IMR-90 (cell line): ENCODE results near the gene HS6ST3. TPM values are rescaled to one million over a fixed set of nuclear protein-coding genes. Genes with fewer than 3 reads are reported as not detected.
"Not testable (repeated sequence)": the region's sequence is repeated elsewhere in the genome, so short reads cannot be mapped to it uniquely, and the experiment has no call there.

Source experiments
- ATAC-seq: fragments of 200-7000 bp; cut with Tn5 transposase; 2 replicates; pipeline ENCODE4 v1.9.1; 2020; ENCODE audit warnings: low read depth, mild to moderate bottlenecking, moderate library complexity
- BruUV-seq: library from RNA; stranded (reverse); fragments of 400-500 nt; replicated peaks from 2 replicates; lab custom pipeline; 2021; lab: Mats Ljungman, UMichigan
- CTCF ChIA-PET: fragments of 300-600 bp; formaldehyde crosslinking; extraction: SDS; loops from one replicate; lab custom pipeline; 2021; ENCODE audit warnings: antibody characterized with exemption; lab: Yijun Ruan, JAX
- POLR2A ChIA-PET: fragments of 300-600 bp; sonication (Branson Sonifier 250); formaldehyde crosslinking; loops from one replicate; lab custom pipeline; 2022; ENCODE audit warnings: antibody characterized with exemption; ENCODE audit not compliant: unreplicated experiment; lab: Charles Lee
- DNase-seq: peaks from one replicate; pipeline ENCODE4 v3.0.0; 2013
- H2AFZ ChIP-seq: replicated peaks from 2 replicates; pipeline ENCODE3; 2013; ENCODE audit warnings: low read length, mild to moderate bottlenecking; ENCODE audit not compliant: poor library complexity
- H2AK5ac ChIP-seq: 2 replicates; pipeline ENCODE4 v1.6.1; 2013; ENCODE audit warnings: low read depth, low read length, inconsistent platforms
- H2AK9ac ChIP-seq: replicated peaks from 2 replicates; pipeline ENCODE3; 2013; ENCODE audit warnings: mild to moderate bottlenecking, low read depth, low read length, moderate library complexity; ENCODE audit not compliant: poor library complexity
- H2BK120ac ChIP-seq: 2 replicates; pipeline ENCODE4 v1.6.1; 2013; ENCODE audit warnings: low read depth, low read length, inconsistent platforms
- H2BK15ac ChIP-seq: 3 replicates; pipeline ENCODE4 v1.6.1; 2013; ENCODE audit warnings: low read depth, low read length, inconsistent platforms
- H2BK20ac ChIP-seq: 2 replicates; pipeline ENCODE4 v1.6.1; 2013; ENCODE audit warnings: low read depth, mild to moderate bottlenecking, inconsistent platforms, low read length, moderate library complexity
- H2BK5ac ChIP-seq: 2 replicates; pipeline ENCODE4 v1.6.1; 2013; ENCODE audit warnings: mild to moderate bottlenecking, low read depth, low read length, inconsistent platforms; ENCODE audit not compliant: poor library complexity, severe bottlenecking
- H3K14ac ChIP-seq: replicated peaks from 2 replicates; pipeline ENCODE4 v1.6.1; 2013; ENCODE audit warnings: low read depth, low read length, inconsistent platforms
- H3K18ac ChIP-seq: 2 replicates; pipeline ENCODE4 v1.6.1; 2013; ENCODE audit warnings: low read depth, low read length, control low read depth
- H3K23ac ChIP-seq: 2 replicates; pipeline ENCODE4 v1.6.1; 2013; ENCODE audit warnings: low read depth, low read length, inconsistent platforms
- H3K27ac ChIP-seq: 2 replicates; pipeline ENCODE4 v1.5.1; 2013; ENCODE audit warnings: mild to moderate bottlenecking, control low read depth, low read length; ENCODE audit not compliant: insufficient read depth
- H3K27me3 ChIP-seq: 2 replicates; pipeline ENCODE4 v1.6.1; 2013; ENCODE audit warnings: low read length; ENCODE audit not compliant: control insufficient read depth, insufficient read depth
- H3K36me3 ChIP-seq: 2 replicates; pipeline ENCODE4 v1.6.1; 2013; ENCODE audit warnings: low read length, mixed read lengths; ENCODE audit not compliant: control insufficient read depth, insufficient read depth
- H3K4ac ChIP-seq: 2 replicates; pipeline ENCODE4 v1.6.1; 2013; ENCODE audit warnings: low read depth, low read length, inconsistent platforms
- H3K4me1 ChIP-seq: 2 replicates; pipeline ENCODE4 v1.6.1; 2013; ENCODE audit warnings: low read length, mixed read lengths; ENCODE audit not compliant: control insufficient read depth, insufficient read depth
- H3K4me2 ChIP-seq: 2 replicates; pipeline ENCODE4 v1.6.1; 2013; ENCODE audit warnings: low read depth, mild to moderate bottlenecking, control low read depth, low read length, moderate library complexity
- H3K4me3 ChIP-seq: 2 replicates; pipeline ENCODE4 v1.5.1; 2013; ENCODE audit warnings: low read depth, mild to moderate bottlenecking, control low read depth, low read length, moderate library complexity; ENCODE audit not compliant: insufficient read depth
- H3K56ac ChIP-seq: 2 replicates; pipeline ENCODE4 v1.6.1; 2013; ENCODE audit warnings: low read length, inconsistent platforms; ENCODE audit not compliant: insufficient read depth; ENCODE audit errors: extremely low read depth
- H3K79me1 ChIP-seq, 2 experiments: 2 replicates each; pipeline ENCODE4 v1.6.1; 2013; ENCODE audit warnings: low read length in 2 of 2, inconsistent platforms in 1 of 2, low read depth in 1 of 2
- H3K9ac ChIP-seq: 2 replicates; pipeline ENCODE4 v1.6.1; 2013; ENCODE audit warnings: low read depth, low read length, control low read depth
- H3K9me1 ChIP-seq: 2 replicates; pipeline ENCODE4 v1.6.1; 2013; ENCODE audit warnings: low read length, inconsistent platforms; ENCODE audit not compliant: insufficient read depth
- H3K9me3 ChIP-seq: 2 replicates; pipeline ENCODE4 v1.6.1; 2013; ENCODE audit warnings: low read length; ENCODE audit not compliant: control insufficient read depth, insufficient read depth
- H4K20me1 ChIP-seq: 2 replicates; pipeline ENCODE4 v1.6.1; 2013; ENCODE audit warnings: low read length, inconsistent platforms; ENCODE audit not compliant: insufficient read depth
- H4K5ac ChIP-seq: 2 replicates; pipeline ENCODE4 v1.6.1; 2013; ENCODE audit warnings: mild to moderate bottlenecking, low read depth, low read length, control low read depth
- H4K8ac ChIP-seq, 2 experiments: 2 replicates each; pipeline ENCODE4 v1.6.1; 2013; ENCODE audit warnings: low read depth in 2 of 2, low read length in 2 of 2, control low read depth in 1 of 2, inconsistent platforms in 1 of 2
- H4K91ac ChIP-seq: 2 replicates; pipeline ENCODE4 v1.6.1; 2013; ENCODE audit warnings: low read depth, low read length, inconsistent platforms; ENCODE audit not compliant: insufficient read depth
- WGBS, 2 experiments: methylation state at CpG; one replicate each; pipeline versions ENCODE4 v1.1.5 to v1.1.7; 2013; ENCODE audit warnings: missing lambda C conversion rate in 2 of 2; ENCODE audit not compliant: insufficient read length in 1 of 2; ENCODE audit errors: extremely low coverage in 2 of 2; 5-methylcytosine and 5-hydroxymethylcytosine counted together
- dilution Hi-C: fragments of 300-500 bp; cut with HindIII; formaldehyde crosslinking; loops from one replicate; pipeline ENCODE4 v1.14.3; 2018; ENCODE audit warnings: low sequenced_read_pairs; ENCODE audit not compliant: unreplicated experiment
- in situ Hi-C: fragments of 300-500 bp; cut with MboI; formaldehyde crosslinking; loops from 3 replicates; pipeline ENCODE4 v1.14.3; 2019; ENCODE audit warnings: low sequenced_read_pairs, inconsistent platforms, mixed read lengths
- intact Hi-C: fragments of 100-400 bp; cut with micrococcal nuclease; formaldehyde crosslinking; loops from 2 replicates; pipeline ENCODE4 v1.10.0; 2022
- polyA plus RNA-seq, 3 experiments: library from polyadenylated mRNA; depleted of rRNA; stranded (reverse); fragments of >200 nt; gene quantifications; 2 replicates each; pipeline ENCODE4 v1.2.3, GENCODE V29; 2012; ENCODE audit warnings: low replicate concordance in 1 of 3
- total RNA-seq: library from RNA; depleted of rRNA; stranded (reverse); fragments of >200 nt; gene quantifications from 2 replicates; pipeline ENCODE4 v1.2.3, GENCODE V29; 2012

Gene HS6ST3
- total and polyA plus RNA-seq, 2 of the 4 experiments (the other 2 are of a cell fraction), result not detected

DNA sequence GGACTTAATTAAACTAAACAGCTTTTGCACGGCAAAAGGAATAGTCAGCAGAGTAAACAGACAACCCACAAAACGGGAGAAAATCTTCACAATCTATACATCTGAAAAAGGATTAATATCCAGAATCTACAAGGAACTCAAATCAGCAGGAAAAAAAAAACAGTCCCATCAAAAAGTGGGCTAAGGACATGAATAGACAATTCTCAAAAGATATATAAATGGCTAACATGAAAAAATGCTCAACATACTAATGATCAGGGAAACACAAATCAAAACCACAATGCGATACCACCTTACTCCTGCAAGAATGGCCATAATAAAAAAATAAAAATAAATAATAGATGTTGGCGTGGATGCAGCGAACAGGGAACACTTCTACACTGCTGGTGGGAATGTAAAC lies 38.4 kb upstream of the HS6ST3 start:
- CTCF ChIA-PET, in situ Hi-C loops, H3K27me3 ChIP-seq, H4K5ac ChIP-seq, H3K23ac ChIP-seq, H2AK9ac ChIP-seq, H3K14ac ChIP-seq, H3K27ac ChIP-seq, H4K8ac ChIP-seq, H2AFZ ChIP-seq, H3K4ac ChIP-seq, H3K9me1 ChIP-seq, H3K4me2 ChIP-seq, H2BK5ac ChIP-seq, H3K9me3 ChIP-seq, BruUV-seq, H2AK5ac ChIP-seq, H3K9ac ChIP-seq, H2BK120ac ChIP-seq, H2BK20ac ChIP-seq, H3K4me3 ChIP-seq, H3K56ac ChIP-seq, dilution Hi-C loops, H3K4me1 ChIP-seq, ATAC-seq, H4K91ac ChIP-seq, H2BK15ac ChIP-seq, H3K36me3 ChIP-seq, DNase-seq, intact Hi-C loops, H4K20me1 ChIP-seq, H3K18ac ChIP-seq, POLR2A ChIA-PET: not testable (repeated sequence)
- WGBS, 2 experiments, result no CpG with 5 or more reads among the region's 5 CpGs
- H3K79me1 ChIP-seq, result peaks cover 0 to 21% of the 10 kb centered on the region in 2 experiments; a peak in 2 of 4 replicates

GRCh38 chr13:96051946-96052345 lies 38.0 kb upstream of the HS6ST3 start:
- DNase-seq, POLR2A ChIA-PET, H3K9me1 ChIP-seq, H3K4me3 ChIP-seq, dilution Hi-C loops, H3K18ac ChIP-seq, H2BK15ac ChIP-seq, H3K9ac ChIP-seq, H3K56ac ChIP-seq, H2BK5ac ChIP-seq, H4K5ac ChIP-seq, BruUV-seq, H4K91ac ChIP-seq, H2BK120ac ChIP-seq, H3K4ac ChIP-seq, H2AFZ ChIP-seq, H4K20me1 ChIP-seq, H3K23ac ChIP-seq, in situ Hi-C loops, ATAC-seq, CTCF ChIA-PET, H3K9me3 ChIP-seq, H3K4me1 ChIP-seq, H2AK9ac ChIP-seq, H3K27me3 ChIP-seq, intact Hi-C loops, H4K8ac ChIP-seq, H3K36me3 ChIP-seq, H2BK20ac ChIP-seq, H3K27ac ChIP-seq, H3K14ac ChIP-seq: not testable (repeated sequence)
- 0 out of 2 replicates have a peak overlapping the region, but pooled peaks have one; percentile 30 for H3K4me2 ChIP-seq
- H3K79me1 ChIP-seq, result peaks cover 0 to 17% of the 10 kb centered on the region in 2 experiments; a peak in 2 of 4 replicates
- no CpG with 5 or more reads among the region's 3 CpGs for WGBS, 2 experiments
- peak overlapping the region; percentile 39; the same call in 1 of the 2 replicates for H2AK5ac ChIP-seq
